Measurements from ENCODE around the gene RBM4. TPM values are rescaled to one million over a fixed set of nuclear protein-coding genes. Genes with fewer than 3 reads are reported as not detected.
A peak's percentile ranks its signal among the peaks of the same experiment; 100 is the strongest.

Gene RBM4
- total and polyA plus RNA-seq, 2 of the 13 experiments (the other 11 are each of a cell fraction or from before 2014, with no cell fraction given), result 126 to 136 TPM

- TF ChIP-seq ZFY (CRISPR knock-in tag; IDR thresholded peaks at IDR 0.05) (peak; percentile 88), ZFP82 (CRISPR knock-in tag; IDR thresholded peaks at IDR 0.05; ENCODE audit: borderline replicate concordance) (no peak; the same call in 1 of the 2 replicates), SMAD1 (CRISPR knock-in tag; IDR thresholded peaks at IDR 0.05; ENCODE audit: borderline replicate concordance, low read depth) (0 out of 2 replicates have a peak, but pooled peaks have one; percentile 11), ZNF567 (CRISPR knock-in tag; IDR thresholded peaks at IDR 0.05; ENCODE audit: borderline replicate concordance) (no peak), ZNF383 (CRISPR knock-in tag; IDR thresholded peaks at IDR 0.05; ENCODE audit: borderline replicate concordance) (no peak), TP53 (CRISPR knock-in tag; conservative IDR thresholded peaks at IDR 0.05) (no peak), ZFP91 (CRISPR knock-in tag; IDR thresholded peaks at IDR 0.05; ENCODE audit: borderline replicate concordance) (peak; percentile 76; the same call in 1 of the 2 replicates), BRD4 (CRISPR knock-in tag; IDR thresholded peaks at IDR 0.05) (peak; percentile 38; the same call in 1 of the 2 replicates), KLF6 (CRISPR knock-in tag; IDR thresholded peaks at IDR 0.05) (no peak; the same call in 1 of the 2 replicates), GATAD2A (CRISPR knock-in tag; IDR thresholded peaks at IDR 0.05) (peak; percentile 30; the same call in 1 of the 2 replicates), THAP8 (CRISPR knock-in tag; IDR thresholded peaks at IDR 0.05; ENCODE audit: borderline replicate concordance) (no peak), ZFAT (CRISPR knock-in tag; conservative IDR thresholded peaks at IDR 0.05) (no peak), ZBTB33 (CRISPR knock-in tag; IDR thresholded peaks at IDR 0.05) (no peak), TCF7L2 (IDR thresholded peaks at IDR 0.05; ENCODE audit: low read depth, low read length) (no peak), POLR2A (IDR thresholded peaks at IDR 0.05; ENCODE audit: insufficient read depth in 1 of 2, low read depth in 2 of 2, low read length in 2 of 2) (peak; percentile 80 to 95), ZNF234 (CRISPR knock-in tag; conservative IDR thresholded peaks at IDR 0.05) (0 out of 2 replicates have a peak, but pooled peaks have one; percentile 14), RFX5 (IDR thresholded peaks at IDR 0.05; ENCODE audit: low read depth, low read length) (peak; percentile 70), ZNF839 (CRISPR knock-in tag; IDR thresholded peaks at IDR 0.05; ENCODE audit: borderline replicate concordance) (no peak), BCL3 (CRISPR knock-in tag; IDR thresholded peaks at IDR 0.05) (no peak), IRX3 (CRISPR knock-in tag; IDR thresholded peaks at IDR 0.05; ENCODE audit: borderline replicate concordance, low read depth) (no peak; the same call in 1 of the 2 replicates), KAT8 (CRISPR knock-in tag; IDR thresholded peaks at IDR 0.05) (peak; percentile 86), MXD1 (CRISPR knock-in tag; IDR thresholded peaks at IDR 0.05) (no peak), NCOA5 (CRISPR knock-in tag; IDR thresholded peaks at IDR 0.05) (no peak), MTA1 (CRISPR knock-in tag; IDR thresholded peaks at IDR 0.05; ENCODE audit: borderline replicate concordance) (peak; percentile 79; the same call in 1 of the 2 replicates)
Observed at GRCh38 chr11:66677599-66678375, 39.3 kb downstream of the RBM4 start, which contains the start of gene RBM4B (continued).

Measured in HepG2 (cell line).